Panc1 (cell line): ENCODE results near the gene KCNAB2. TPM values are rescaled to one million over a fixed set of nuclear protein-coding genes. Genes with fewer than 3 reads are reported as not detected.

Source experiments
- ATAC-seq: fragments of 200-7000 bp; cut with Tn5 transposase; 2 replicates; pipeline ENCODE4 v1.9.1; 2020; ENCODE audit warnings: mild to moderate bottlenecking, moderate library complexity
- BruUV-seq: library from RNA; stranded (reverse); fragments of 400-500 nt; replicated peaks from 2 replicates; lab custom pipeline; 2021; lab: Mats Ljungman, UMichigan
- CTCF ChIA-PET: fragments of 300-600 bp; sonication (Branson Sonifier 250); formaldehyde crosslinking; loops from one replicate; lab custom pipeline; 2022; ENCODE audit warnings: antibody characterized with exemption; lab: Charles Lee
- POLR2A ChIA-PET: fragments of 300-600 bp; sonication (Branson Sonifier 250); formaldehyde crosslinking; loops from one replicate; lab custom pipeline; 2022; ENCODE audit warnings: antibody characterized with exemption; lab: Charles Lee
- DNase-seq: peaks from one replicate; pipeline ENCODE4 v3.0.0-alpha.2; 2010; ENCODE audit warnings: low read depth, low spot score
- H3K27ac ChIP-seq: 2 replicates; pipeline ENCODE4 v1.5.1; 2011; ENCODE audit warnings: mild to moderate bottlenecking, low read length, inconsistent platforms
- H3K27me3 ChIP-seq: fragments of 200-500 bp; sonication (Bioruptor generic); 2 replicates; pipeline ENCODE4 v1.6.0; 2014; ENCODE audit warnings: low read length, inconsistent platforms; ENCODE audit not compliant: control insufficient read depth, insufficient read depth
- H3K36me3 ChIP-seq: fragments of 200-500 bp; sonication (Bioruptor generic); 2 replicates; pipeline ENCODE4 v1.5.1; 2014; ENCODE audit warnings: inconsistent platforms, mild to moderate bottlenecking, low read length, moderate library complexity; ENCODE audit not compliant: control insufficient read depth, insufficient read depth
- H3K4me1 ChIP-seq: 2 replicates; pipeline ENCODE4 v1.5.1; 2011; ENCODE audit warnings: inconsistent platforms, mild to moderate bottlenecking, low read length, moderate library complexity; ENCODE audit not compliant: control insufficient read depth, insufficient read depth
- H3K4me3 ChIP-seq, 2 experiments: 2 replicates each; pipeline ENCODE4 v1.5.1; 2011 to 2012; ENCODE audit warnings: low read depth in 2 of 2, low read length in 2 of 2, mild to moderate bottlenecking in 2 of 2, inconsistent platforms in 1 of 2, moderate library complexity in 1 of 2
- H3K9me3 ChIP-seq: fragments of 200-500 bp; sonication (Bioruptor generic); 2 replicates; pipeline ENCODE4 v1.5.1; 2014; ENCODE audit warnings: low read depth, mild to moderate bottlenecking, inconsistent platforms, low read length, moderate library complexity; ENCODE audit not compliant: control insufficient read depth, insufficient read depth
- POLR2AphosphoS5 ChIP-seq: IDR thresholded peaks from 2 replicates; pipeline ENCODE4 v1.6.1; 2012; ENCODE audit warnings: mild to moderate bottlenecking, low read depth, low read length, moderate library complexity
- REST ChIP-seq, 2 experiments: IDR thresholded peaks; 2 replicates each; pipeline ENCODE4 v1.6.1; 2011 to 2012; ENCODE audit warnings: low read depth in 2 of 2, control low read depth in 1 of 2, low read length in 1 of 2, mild to moderate bottlenecking in 1 of 2, moderate library complexity in 1 of 2; ENCODE audit not compliant: insufficient read depth in 1 of 2
- SIN3A ChIP-seq: IDR thresholded peaks from 2 replicates; pipeline ENCODE4 v1.6.1; 2012; ENCODE audit warnings: low read depth, mild to moderate bottlenecking, low read length, moderate library complexity, borderline replicate concordance; ENCODE audit not compliant: insufficient read depth
- TCF7L2 ChIP-seq: IDR thresholded peaks from 2 replicates; pipeline ENCODE4 v1.6.1; 2011; ENCODE audit warnings: mild to moderate bottlenecking, low read depth, low read length, inconsistent platforms
- in situ Hi-C: cut with HindIII; loops from 2 replicates; pipeline ENCODE4 v1.10.0; 2016; ENCODE audit warnings: low sequenced_read_pairs, low pct_unique_long_range_greater_than_20kb
- intact Hi-C: fragments of 100-400 bp; cut with micrococcal nuclease; formaldehyde crosslinking; loops from one replicate; pipeline ENCODE4 v1.10.0; 2022; ENCODE audit not compliant: unreplicated experiment
- total RNA-seq: library from RNA; stranded (reverse); gene quantifications from one replicate; pipeline ENCODE4 v1.2.1, GENCODE V29; 2021; ENCODE audit not compliant: unreplicated experiment
- TF ChIP-seq, protein P1 (sequence below): fragments of 450-650 bp; IDR thresholded peaks from 2 replicates; pipeline ENCODE4 v1.5.1; 2017; ENCODE audit warnings: mild to moderate bottlenecking

KCNAB2 gene
- total RNA-seq, 1 experiment from 2014 or later, result 27.6 TPM

- ATAC-seq (no peak), DNase-seq (no peak)
- no peaks in the 10 kb centered on the region for H3K36me3 ChIP-seq
- ChIA-PET CTCF (no interaction called here), POLR2A (no interaction called here)
- no peak overlapping the region for H3K4me3 ChIP-seq
- no TSS peak for BruUV-seq
- TF ChIP-seq SIN3A (no peak), REST (IDR thresholded peaks at IDR 0.05; ENCODE audit: insufficient read depth in 1 of 2, low read depth in 2 of 2, low read length in 1 of 2) (no peak), TCF7L2 (no peak), POLR2AphosphoS5 (no peak)
- TF ChIP-seq, protein P1, sequence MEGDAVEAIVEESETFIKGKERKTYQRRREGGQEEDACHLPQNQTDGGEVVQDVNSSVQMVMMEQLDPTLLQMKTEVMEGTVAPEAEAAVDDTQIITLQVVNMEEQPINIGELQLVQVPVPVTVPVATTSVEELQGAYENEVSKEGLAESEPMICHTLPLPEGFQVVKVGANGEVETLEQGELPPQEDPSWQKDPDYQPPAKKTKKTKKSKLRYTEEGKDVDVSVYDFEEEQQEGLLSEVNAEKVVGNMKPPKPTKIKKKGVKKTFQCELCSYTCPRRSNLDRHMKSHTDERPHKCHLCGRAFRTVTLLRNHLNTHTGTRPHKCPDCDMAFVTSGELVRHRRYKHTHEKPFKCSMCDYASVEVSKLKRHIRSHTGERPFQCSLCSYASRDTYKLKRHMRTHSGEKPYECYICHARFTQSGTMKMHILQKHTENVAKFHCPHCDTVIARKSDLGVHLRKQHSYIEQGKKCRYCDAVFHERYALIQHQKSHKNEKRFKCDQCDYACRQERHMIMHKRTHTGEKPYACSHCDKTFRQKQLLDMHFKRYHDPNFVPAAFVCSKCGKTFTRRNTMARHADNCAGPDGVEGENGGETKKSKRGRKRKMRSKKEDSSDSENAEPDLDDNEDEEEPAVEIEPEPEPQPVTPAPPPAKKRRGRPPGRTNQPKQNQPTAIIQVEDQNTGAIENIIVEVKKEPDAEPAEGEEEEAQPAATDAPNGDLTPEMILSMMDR, result no peak
- H3K9me3 ChIP-seq, result no peaks in the 10 kb centered on the region
- no peak overlapping the region for H3K27ac ChIP-seq
- in situ Hi-C loops, result no loop called here
- H3K27me3 ChIP-seq, result no peaks in the 10 kb centered on the region
- no peaks in the 10 kb centered on the region for H3K4me1 ChIP-seq
- intact Hi-C loops, result no loop called here
Observed at GRCh38 chr1:6077919-6078318, 32.2 kb downstream of the KCNAB2 start.

- Histone ChIP-seq H3K27ac (no peak overlapping the region), H3K9me3 (no peaks in the 10 kb centered on the region), H3K36me3 (no peaks in the 10 kb centered on the region), H3K4me1 (no peaks in the 10 kb centered on the region), H3K27me3 (no peaks in the 10 kb centered on the region), H3K4me3 (no peak overlapping the region)
- ChIA-PET CTCF (interaction anchor here (0.7 kb wide), 1 partner anchor 46 kb away, joined by 4 read pairs; no protein-coding TSS in a partner anchor), POLR2A (no interaction called here)
- intact Hi-C loops, result no loop called here
- no TSS peak for BruUV-seq
- DNase-seq (no peak), ATAC-seq (peak; percentile 67; the same call in 1 of the 2 replicates)
- in situ Hi-C loops, result no loop called here
- no peak for TF ChIP-seq TCF7L2
- no peak for TF ChIP-seq REST (IDR thresholded peaks at IDR 0.05; ENCODE audit: insufficient read depth in 1 of 2, low read depth in 2 of 2, low read length in 1 of 2)
- TF ChIP-seq, protein P1, result no peak; the same call in 1 of the 2 replicates
- no peak for TF ChIP-seq SIN3A
- no peak for TF ChIP-seq POLR2AphosphoS5
Observed at GRCh38 chr1:6080469-6080868, 34.8 kb downstream of the KCNAB2 start.
